GM12878 (cell line): ENCODE measurements around the gene ACOT7. TPM values are rescaled to one million over a fixed set of nuclear protein-coding genes. Genes with fewer than 3 reads are reported as not detected.

Experiments used
- ATAC-seq: fragments of 200-7000 bp; cut with Tn5 transposase; 3 replicates; pipeline ENCODE4 v1.9.1; 2020; ENCODE audit warnings: mild to moderate bottlenecking, moderate library complexity
- BruUV-seq: library from RNA; stranded (reverse); fragments of 400-500 nt; replicated peaks from 2 replicates; lab custom pipeline; 2021; lab: Mats Ljungman, UMichigan
- CTCF ChIA-PET: fragments of 300-600 bp; sonication (Branson Sonifier 250); formaldehyde crosslinking; extraction: SDS; loops from one replicate; lab custom pipeline; 2021; ENCODE audit warnings: inconsistent platforms; lab: Yijun Ruan, JAX
- POLR2A ChIA-PET: fragments of 350-600 bp; formaldehyde crosslinking; extraction: SDS; loops from one replicate; lab custom pipeline; 2021; ENCODE audit warnings: inconsistent platforms; lab: Charles Lee
- RAD21 ChIA-PET: fragments of 300-600 bp; sonication (Branson Sonifier 250); formaldehyde crosslinking; loops from one replicate; lab custom pipeline; 2023; ENCODE audit warnings: antibody characterized with exemption; ENCODE audit not compliant: unreplicated experiment; lab: Charles Lee
- SMC1A ChIA-PET: fragments of 300-600 bp; sonication (Branson Sonifier 250); formaldehyde crosslinking; loops from one replicate; lab custom pipeline; 2023; ENCODE audit not compliant: unreplicated experiment, uncharacterized antibody; lab: Charles Lee
- DNase-seq: peaks from one replicate; pipeline ENCODE4 v3.0.0-alpha.2; 2011; ENCODE audit warnings: low read depth, low spot score
- FAIRE-seq: peaks from 3 replicates; lab custom pipeline; 2011; peaks lifted over from hg19 to GRCh38; lab: Jason Lieb, UNC
- H2AFZ ChIP-seq: 2 replicates; pipeline ENCODE4 v1.6.0; 2011; ENCODE audit warnings: low read depth, low read length, control low read depth; ENCODE audit not compliant: control insufficient read depth
- H3K27ac ChIP-seq: 2 replicates; pipeline ENCODE4 v1.5.1; 2011; ENCODE audit warnings: control low read depth; ENCODE audit not compliant: control insufficient read depth, insufficient read depth
- H3K27me3 ChIP-seq, 2 experiments: replicated peaks in 1 of 2; 2 replicates each; pipeline versions ENCODE4 v1.6.0 to v1.6.1; 2011; ENCODE audit warnings: low read length in 1 of 2; ENCODE audit not compliant: control insufficient read depth in 2 of 2, insufficient read depth in 2 of 2
- H3K36me3 ChIP-seq, 2 experiments: 2 replicates each; pipeline ENCODE4 v1.5.1; 2011; ENCODE audit warnings: low read length in 1 of 2; ENCODE audit not compliant: control insufficient read depth in 2 of 2, insufficient read depth in 2 of 2
- H3K4me1 ChIP-seq: 2 replicates; pipeline ENCODE4 v1.6.1; 2011; ENCODE audit warnings: mild to moderate bottlenecking, low read length, moderate library complexity, mixed read lengths; ENCODE audit not compliant: control insufficient read depth, insufficient read depth
- H3K4me2 ChIP-seq: 2 replicates; pipeline ENCODE4 v1.6.0; 2011; ENCODE audit warnings: control low read depth; ENCODE audit not compliant: control insufficient read depth, insufficient read depth
- H3K4me3 ChIP-seq: fragments of 200-600 bp; sonication (generic); 2 replicates; pipeline ENCODE4 v1.5.1; 2016
- H3K79me2 ChIP-seq: 2 replicates; pipeline ENCODE4 v1.6.0; 2011; ENCODE audit warnings: low read length; ENCODE audit not compliant: control insufficient read depth, insufficient read depth
- H3K9ac ChIP-seq: 2 replicates; pipeline ENCODE4 v1.8.0; 2011; ENCODE audit warnings: low read length, control low read depth, mixed read lengths; ENCODE audit not compliant: control insufficient read depth, insufficient read depth
- H3K9me3 ChIP-seq: replicated peaks from 3 replicates; pipeline ENCODE4 v1.5.1; 2011; ENCODE audit warnings: mild to moderate bottlenecking, low read length; ENCODE audit not compliant: control insufficient read depth, insufficient read depth
- H4K20me1 ChIP-seq: 2 replicates; pipeline ENCODE4 v1.6.0; 2011; ENCODE audit not compliant: control insufficient read depth, insufficient read depth
- ATF7 ChIP-seq: fragments of 450-650 bp; IDR thresholded peaks from 2 replicates; pipeline ENCODE4 v1.6.1; 2016; ENCODE audit warnings: low read depth, mild to moderate bottlenecking
- BCL11A ChIP-seq: IDR thresholded peaks from 2 replicates; pipeline ENCODE4 v1.6.1; 2011; ENCODE audit warnings: low read depth, low read length
- EED ChIP-seq: sonication (generic); IDR thresholded peaks from 2 replicates; pipeline ENCODE4 v1.6.1; 2016; ENCODE audit warnings: antibody characterized with exemption, low read depth
- KAT2A ChIP-seq: conservative IDR thresholded peaks from 2 replicates; pipeline ENCODE4 v1.6.1; 2011; ENCODE audit warnings: low read depth, low read length; ENCODE audit not compliant: control insufficient read depth
- MEF2A ChIP-seq: IDR thresholded peaks from 2 replicates; pipeline ENCODE4 v1.6.1; 2011; ENCODE audit warnings: low read depth, mild to moderate bottlenecking, low read length, moderate library complexity; ENCODE audit not compliant: insufficient read depth
- POU2F2 ChIP-seq: IDR thresholded peaks from 3 replicates; pipeline ENCODE4 v1.6.1; 2011; ENCODE audit warnings: low read depth, mild to moderate bottlenecking, low read length, borderline replicate concordance
- RAD21 ChIP-seq: IDR thresholded peaks from 2 replicates; pipeline ENCODE4 v1.6.1; 2011; ENCODE audit warnings: mild to moderate bottlenecking, low read depth, low read length, moderate library complexity; ENCODE audit not compliant: insufficient read depth
- SMARCA5 ChIP-seq: fragments of 450-650 bp; IDR thresholded peaks from 2 replicates; pipeline ENCODE4 v1.6.1; 2017; ENCODE audit warnings: mild to moderate bottlenecking
- SREBF2 ChIP-seq: IDR thresholded peaks from 2 replicates; pipeline ENCODE4 v1.6.1; 2012; ENCODE audit warnings: mild to moderate bottlenecking, low read length
- TCF3 ChIP-seq: IDR thresholded peaks from 2 replicates; pipeline ENCODE4 v1.6.1; 2012; ENCODE audit warnings: low read depth, mild to moderate bottlenecking, low read length, borderline replicate concordance; ENCODE audit not compliant: insufficient read depth
- USF2 ChIP-seq: IDR thresholded peaks from 2 replicates; pipeline ENCODE4 v1.6.1; 2011; ENCODE audit warnings: low read depth, low read length, improper control_type of control experiment, borderline replicate concordance
- WGBS: methylation state at CpG from one replicate; pipeline ENCODE4 v1.1.6; 2016; ENCODE audit warnings: low lambda C conversion rate; ENCODE audit not compliant: insufficient replicate concordance, insufficient coverage; ENCODE audit errors: missing lambda C conversion rate; 5-methylcytosine and 5-hydroxymethylcytosine counted together
- in situ Hi-C: fragments of 300-500 bp; cut with MboI; formaldehyde crosslinking; loops from 9 replicates; pipeline ENCODE4 v1.14.3; 2018; ENCODE audit warnings: mixed read lengths
- intact Hi-C: fragments of 100-400 bp; cut with micrococcal nuclease; formaldehyde crosslinking; loops from one replicate; pipeline ENCODE4 v1.14.2; 2022; ENCODE audit not compliant: unreplicated experiment
- polyA plus RNA-seq, 11 experiments: library from polyadenylated mRNA; depleted of rRNA in 4 of 11; unstranded in 6 of 11; stranded (reverse) in 5 of 11; fragments of >200 nt; fragmentation: Nextera tagmentation in 4 of 11; fragmentation: Illumina TruSeq in 1 of 11; extraction: Ambion mirVana in 4 of 11; extraction: Trizol in 1 of 11; gene quantifications; 1 replicate in 1 of 11; 2 replicates in 10 of 11; pipeline versions ENCODE4 v1.2.1 to v1.2.3, GENCODE V29; 2011 to 2016; ENCODE audit warnings: inconsistent platforms in 2 of 11, missing spikeins in 2 of 11, low read depth in 1 of 11
- total RNA-seq, 4 experiments: library from RNA; depleted of rRNA in 3 of 4; stranded (reverse); fragments of >200 nt in 3 of 4; fragmentation: Illumina TruSeq in 1 of 4; extraction: Trizol in 1 of 4; gene quantifications; 2 replicates each; pipeline versions ENCODE4 v1.2.1 to v1.2.3, GENCODE V29; 2013 to 2021
- TF ChIP-seq, protein P1 (sequence below): IDR thresholded peaks from 2 replicates; pipeline ENCODE4 v1.6.1; 2011; ENCODE audit warnings: mild to moderate bottlenecking, low read depth, low read length, moderate library complexity; ENCODE audit not compliant: insufficient replicate concordance
- TF ChIP-seq, protein P2 (sequence below): fragments of 450-650 bp; conservative IDR thresholded peaks from 2 replicates; pipeline ENCODE4 v1.6.1; 2017; ENCODE audit warnings: mild to moderate bottlenecking, moderate library complexity
- TF ChIP-seq, protein P3 (sequence below): fragments of 450-650 bp; IDR thresholded peaks from 2 replicates; pipeline ENCODE4 v1.6.1; 2016; ENCODE audit warnings: mild to moderate bottlenecking
- TF ChIP-seq, protein P4 (sequence below): fragments of 450-650 bp; IDR thresholded peaks from 2 replicates; pipeline ENCODE4 v1.6.1; 2016; ENCODE audit warnings: mild to moderate bottlenecking, moderate library complexity, borderline replicate concordance

ACOT7 gene
- total and polyA plus RNA-seq, 10 of the 15 experiments (the other 5 are each of a cell fraction or from before 2014, with no cell fraction given): 8.9 to 206 (median 61.2) TPM

DNA sequence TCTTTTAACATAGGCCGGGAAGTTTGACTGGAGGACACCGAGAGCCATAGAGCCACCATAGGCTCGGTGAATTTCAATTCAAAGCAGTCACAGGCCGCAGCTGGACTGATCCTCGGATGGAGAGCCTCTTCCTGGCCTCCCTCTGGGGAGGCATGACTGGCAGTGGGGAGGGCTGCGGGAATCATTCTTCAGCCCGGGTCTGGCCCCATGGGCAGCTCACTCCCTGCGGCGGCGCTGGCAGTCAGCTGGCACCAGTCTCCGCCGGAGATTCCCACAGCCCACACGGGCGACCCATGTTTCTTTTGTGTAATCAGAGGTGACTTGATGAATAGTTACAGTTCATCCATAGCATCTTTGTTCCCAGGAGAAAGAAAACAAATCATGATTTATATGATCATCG is 41.6 kb upstream of the ACOT7 start:
- Histone ChIP-seq H3K27ac (no peak overlapping the region), H4K20me1 (peaks cover 4% of the 10 kb centered on the region), H3K36me3 (no peaks in the 10 kb centered on the region), H3K4me1 (no peaks in the 10 kb centered on the region), H2AFZ (no peak overlapping the region), H3K27me3 (no peaks in the 10 kb centered on the region), H3K79me2 (no peaks in the 10 kb centered on the region), H3K9ac (no peak overlapping the region), H3K4me2 (no peak overlapping the region), H3K9me3 (no peaks in the 10 kb centered on the region), H3K4me3 (no peak overlapping the region)
- in situ Hi-C loops: no loop called here
- ChIA-PET POLR2A (interaction anchor here (0.6 kb wide), 1 partner anchor 41 kb away, joined by 5 read pairs; no protein-coding TSS in a partner anchor), CTCF (interaction anchor here (1.0 kb wide), 1 partner anchor 77 kb away, joined by 3 read pairs; no protein-coding TSS in a partner anchor), SMC1A (no interaction called here), RAD21 (no interaction called here)
- FAIRE-seq: no peak
- WGBS: 68% methylated on average over 13 of the region's 15 CpGs
- ATAC-seq: no peak
- intact Hi-C loops: no loop called here
- DNase-seq: no peak
- BruUV-seq: no TSS peak
- TF ChIP-seq SMARCA5: no peak
- TF ChIP-seq, protein P1, sequence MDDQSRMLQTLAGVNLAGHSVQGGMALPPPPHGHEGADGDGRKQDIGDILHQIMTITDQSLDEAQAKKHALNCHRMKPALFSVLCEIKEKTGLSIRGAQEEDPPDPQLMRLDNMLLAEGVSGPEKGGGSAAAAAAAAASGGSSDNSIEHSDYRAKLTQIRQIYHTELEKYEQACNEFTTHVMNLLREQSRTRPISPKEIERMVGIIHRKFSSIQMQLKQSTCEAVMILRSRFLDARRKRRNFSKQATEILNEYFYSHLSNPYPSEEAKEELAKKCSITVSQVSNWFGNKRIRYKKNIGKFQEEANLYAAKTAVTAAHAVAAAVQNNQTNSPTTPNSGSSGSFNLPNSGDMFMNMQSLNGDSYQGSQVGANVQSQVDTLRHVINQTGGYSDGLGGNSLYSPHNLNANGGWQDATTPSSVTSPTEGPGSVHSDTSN: no peak
- no peak for TF ChIP-seq USF2
- no peak for TF ChIP-seq BCL11A
- no peak for TF ChIP-seq POU2F2
- no peak for TF ChIP-seq KAT2A
- no peak for TF ChIP-seq MEF2A
- TF ChIP-seq, protein P2, sequence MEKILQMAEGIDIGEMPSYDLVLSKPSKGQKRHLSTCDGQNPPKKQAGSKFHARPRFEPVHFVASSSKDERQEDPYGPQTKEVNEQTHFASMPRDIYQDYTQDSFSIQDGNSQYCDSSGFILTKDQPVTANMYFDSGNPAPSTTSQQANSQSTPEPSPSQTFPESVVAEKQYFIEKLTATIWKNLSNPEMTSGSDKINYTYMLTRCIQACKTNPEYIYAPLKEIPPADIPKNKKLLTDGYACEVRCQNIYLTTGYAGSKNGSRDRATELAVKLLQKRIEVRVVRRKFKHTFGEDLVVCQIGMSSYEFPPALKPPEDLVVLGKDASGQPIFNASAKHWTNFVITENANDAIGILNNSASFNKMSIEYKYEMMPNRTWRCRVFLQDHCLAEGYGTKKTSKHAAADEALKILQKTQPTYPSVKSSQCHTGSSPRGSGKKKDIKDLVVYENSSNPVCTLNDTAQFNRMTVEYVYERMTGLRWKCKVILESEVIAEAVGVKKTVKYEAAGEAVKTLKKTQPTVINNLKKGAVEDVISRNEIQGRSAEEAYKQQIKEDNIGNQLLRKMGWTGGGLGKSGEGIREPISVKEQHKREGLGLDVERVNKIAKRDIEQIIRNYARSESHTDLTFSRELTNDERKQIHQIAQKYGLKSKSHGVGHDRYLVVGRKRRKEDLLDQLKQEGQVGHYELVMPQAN: no peak
- TF ChIP-seq SREBF2: no peak
- no peak for TF ChIP-seq RAD21
- TF ChIP-seq EED: no peak
- TF ChIP-seq, protein P3, sequence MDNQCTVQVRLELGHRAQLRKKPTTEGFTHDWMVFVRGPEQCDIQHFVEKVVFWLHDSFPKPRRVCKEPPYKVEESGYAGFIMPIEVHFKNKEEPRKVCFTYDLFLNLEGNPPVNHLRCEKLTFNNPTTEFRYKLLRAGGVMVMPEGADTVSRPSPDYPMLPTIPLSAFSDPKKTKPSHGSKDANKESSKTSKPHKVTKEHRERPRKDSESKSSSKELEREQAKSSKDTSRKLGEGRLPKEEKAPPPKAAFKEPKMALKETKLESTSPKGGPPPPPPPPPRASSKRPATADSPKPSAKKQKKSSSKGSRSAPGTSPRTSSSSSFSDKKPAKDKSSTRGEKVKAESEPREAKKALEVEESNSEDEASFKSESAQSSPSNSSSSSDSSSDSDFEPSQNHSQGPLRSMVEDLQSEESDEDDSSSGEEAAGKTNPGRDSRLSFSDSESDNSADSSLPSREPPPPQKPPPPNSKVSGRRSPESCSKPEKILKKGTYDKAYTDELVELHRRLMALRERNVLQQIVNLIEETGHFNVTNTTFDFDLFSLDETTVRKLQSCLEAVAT: no peak
- TF ChIP-seq TCF3: no peak
- no peak for TF ChIP-seq ATF7
- TF ChIP-seq, protein P4, sequence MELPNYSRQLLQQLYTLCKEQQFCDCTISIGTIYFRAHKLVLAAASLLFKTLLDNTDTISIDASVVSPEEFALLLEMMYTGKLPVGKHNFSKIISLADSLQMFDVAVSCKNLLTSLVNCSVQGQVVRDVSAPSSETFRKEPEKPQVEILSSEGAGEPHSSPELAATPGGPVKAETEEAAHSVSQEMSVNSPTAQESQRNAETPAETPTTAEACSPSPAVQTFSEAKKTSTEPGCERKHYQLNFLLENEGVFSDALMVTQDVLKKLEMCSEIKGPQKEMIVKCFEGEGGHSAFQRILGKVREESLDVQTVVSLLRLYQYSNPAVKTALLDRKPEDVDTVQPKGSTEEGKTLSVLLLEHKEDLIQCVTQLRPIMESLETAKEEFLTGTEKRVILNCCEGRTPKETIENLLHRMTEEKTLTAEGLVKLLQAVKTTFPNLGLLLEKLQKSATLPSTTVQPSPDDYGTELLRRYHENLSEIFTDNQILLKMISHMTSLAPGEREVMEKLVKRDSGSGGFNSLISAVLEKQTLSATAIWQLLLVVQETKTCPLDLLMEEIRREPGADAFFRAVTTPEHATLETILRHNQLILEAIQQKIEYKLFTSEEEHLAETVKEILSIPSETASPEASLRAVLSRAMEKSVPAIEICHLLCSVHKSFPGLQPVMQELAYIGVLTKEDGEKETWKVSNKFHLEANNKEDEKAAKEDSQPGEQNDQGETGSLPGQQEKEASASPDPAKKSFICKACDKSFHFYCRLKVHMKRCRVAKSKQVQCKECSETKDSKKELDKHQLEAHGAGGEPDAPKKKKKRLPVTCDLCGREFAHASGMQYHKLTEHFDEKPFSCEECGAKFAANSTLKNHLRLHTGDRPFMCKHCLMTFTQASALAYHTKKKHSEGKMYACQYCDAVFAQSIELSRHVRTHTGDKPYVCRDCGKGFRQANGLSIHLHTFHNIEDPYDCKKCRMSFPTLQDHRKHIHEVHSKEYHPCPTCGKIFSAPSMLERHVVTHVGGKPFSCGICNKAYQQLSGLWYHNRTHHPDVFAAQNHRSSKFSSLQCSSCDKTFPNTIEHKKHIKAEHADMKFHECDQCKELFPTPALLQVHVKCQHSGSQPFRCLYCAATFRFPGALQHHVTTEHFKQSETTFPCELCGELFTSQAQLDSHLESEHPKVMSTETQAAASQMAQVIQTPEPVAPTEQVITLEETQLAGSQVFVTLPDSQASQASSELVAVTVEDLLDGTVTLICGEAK: no peak
